Suppressor macrophage treated with lipopolysaccharide for 4 hours (primary cell): Measurements from ENCODE around the gene COG4.
"Not testable (repeated sequence)": the region's sequence is repeated elsewhere in the genome, so short reads cannot be mapped to it uniquely, and the experiment has no call there.

Experiments
- DNase-seq: peaks from one replicate; pipeline ENCODE4 v3.0.0-alpha.2; 2020

The COG4 gene

DNA sequence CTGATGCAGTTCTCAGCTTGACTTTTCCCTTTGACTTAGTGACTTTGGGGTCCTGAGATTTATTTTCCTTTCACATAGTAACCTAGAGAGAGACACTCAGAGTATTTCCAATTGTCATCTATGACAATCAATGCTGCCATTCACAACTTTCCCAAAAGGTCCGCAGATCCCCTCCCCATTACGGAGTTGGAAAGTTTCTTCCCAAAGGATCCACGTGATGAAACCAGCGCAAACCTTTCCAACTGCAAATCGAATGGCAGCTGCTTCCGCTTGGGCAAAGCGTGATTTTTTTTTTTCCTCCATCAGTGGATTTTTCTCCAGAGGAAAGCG is 69.5 kb downstream of the COG4 start:
- no peak for DNase-seq

- no peak for DNase-seq
These were observed 70.0 kb downstream of the COG4 start for GRCh38 chr16:70453117-70453891.

GRCh38 chr16:70451004-70451340 is 72.4 kb downstream of the COG4 start:
- DNase-seq: not testable (repeated sequence)

DNA sequence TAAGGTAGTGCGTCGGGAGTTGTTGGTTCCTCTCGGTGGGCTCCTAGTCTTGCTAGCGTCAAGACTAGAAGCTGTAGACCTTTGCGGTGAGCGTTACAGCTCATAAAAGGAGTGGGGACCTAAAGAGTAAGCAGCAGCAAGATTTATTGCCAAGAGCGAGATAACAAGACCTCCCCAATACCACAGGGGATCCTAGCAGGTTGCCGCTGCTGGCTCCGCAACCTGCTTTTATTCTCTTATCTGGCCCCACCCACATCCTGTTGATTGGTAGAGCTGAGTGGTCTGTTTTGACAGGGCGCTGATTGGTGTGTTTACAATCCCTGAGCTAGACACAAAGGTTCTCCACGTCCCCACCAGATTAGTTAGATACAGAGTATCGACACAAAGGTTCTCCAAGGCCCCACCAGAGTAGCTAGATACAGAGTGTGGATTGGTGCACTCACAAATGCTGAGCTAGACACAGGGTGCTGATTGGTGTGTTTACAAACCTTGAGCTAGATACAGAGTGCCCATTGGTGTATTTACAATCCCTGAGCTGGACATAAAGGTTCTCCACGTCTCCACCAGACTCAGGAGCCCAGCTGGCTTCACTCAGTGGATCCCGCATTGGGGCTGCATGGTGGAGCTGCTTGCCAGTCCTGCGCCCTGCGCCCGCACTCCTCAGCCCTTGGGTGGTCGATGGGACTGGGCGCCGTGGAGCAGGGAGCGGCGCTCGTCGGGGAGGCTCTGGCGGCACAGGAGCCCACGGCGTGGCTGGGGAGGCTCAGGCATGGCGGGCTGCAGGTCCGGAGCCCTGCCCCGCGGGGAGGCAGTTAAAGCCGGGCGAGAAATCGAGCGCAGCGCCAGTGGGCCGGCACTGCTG is 73.0 kb downstream of the COG4 start:
- not testable (repeated sequence) for DNase-seq

- DNase-seq: no peak
These were observed 75.3 kb downstream of the COG4 start for GRCh38 chr16:70448075-70448474.

DNA sequence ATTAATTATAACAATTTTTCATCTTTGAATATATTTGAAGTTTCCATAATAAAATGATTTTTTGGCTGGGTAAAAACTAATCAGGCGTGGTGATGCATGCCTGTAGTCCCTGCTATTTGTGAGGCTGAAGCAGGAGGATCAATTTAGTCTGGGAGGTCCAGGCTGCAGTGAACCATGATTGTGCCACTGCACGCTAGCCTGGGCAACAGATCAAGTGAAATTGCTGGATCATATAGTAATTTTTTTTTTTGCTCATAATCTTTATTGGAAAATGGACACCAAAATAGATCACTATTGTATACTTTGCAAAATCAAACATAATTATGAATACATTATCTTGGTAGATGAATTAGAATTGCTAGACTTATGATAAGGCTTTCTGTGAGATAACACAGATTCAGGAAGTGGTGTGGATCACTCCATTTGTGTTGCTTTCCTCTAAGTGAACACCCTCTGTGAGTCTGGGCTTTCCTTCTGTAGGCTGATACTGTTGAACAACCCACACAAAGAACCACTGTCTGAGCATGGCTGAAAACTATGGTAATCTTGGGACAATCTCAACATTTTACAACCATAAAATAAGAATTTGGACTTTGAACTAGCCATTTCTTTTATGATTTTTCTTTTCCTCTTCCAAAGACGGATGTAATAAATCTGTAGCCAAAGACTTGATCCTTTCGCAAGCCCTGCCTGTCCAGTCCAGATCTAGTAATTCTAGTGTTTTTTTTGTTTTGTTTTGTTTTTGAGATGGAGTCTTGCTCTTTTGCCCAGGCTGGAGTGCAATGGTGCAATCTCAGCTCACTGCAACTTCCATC is 78.9 kb downstream of the COG4 start:
- no peak for DNase-seq

- DNase-seq: no peak
These were observed 81.0 kb downstream of the COG4 start for GRCh38 chr16:70442344-70442743.

DNA sequence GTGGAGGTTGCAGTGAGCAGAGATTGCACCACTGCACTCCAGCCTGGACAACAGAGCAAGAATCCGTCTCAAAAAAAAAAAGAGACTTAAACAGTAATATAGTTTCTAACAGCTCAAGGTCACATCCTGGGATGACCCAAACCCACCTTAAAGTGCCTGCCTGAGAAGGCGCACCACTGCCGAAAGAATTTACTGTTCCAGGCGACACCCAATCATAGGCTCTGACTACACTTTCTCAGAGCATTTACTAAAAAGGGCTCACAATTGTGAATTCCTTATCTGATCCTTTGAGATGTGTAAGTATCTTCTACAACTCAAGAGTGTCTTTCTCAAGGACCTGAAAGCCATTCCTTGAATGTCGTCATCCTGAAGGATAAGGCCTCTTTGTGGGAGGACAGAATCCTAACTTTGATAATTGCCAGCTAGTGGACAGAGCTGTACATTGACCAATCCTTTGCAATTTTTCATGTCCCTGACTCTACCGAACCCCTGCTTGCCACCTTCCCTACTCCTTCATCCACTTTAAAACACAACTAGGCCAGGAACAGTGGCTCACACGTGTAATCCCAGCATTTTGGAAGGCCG is 81.9 kb downstream of the COG4 start:
- DNase-seq: no peak

GRCh38 chr16:70440009-70440692 is 83.2 kb downstream of the COG4 start:
- no peak for DNase-seq

DNA sequence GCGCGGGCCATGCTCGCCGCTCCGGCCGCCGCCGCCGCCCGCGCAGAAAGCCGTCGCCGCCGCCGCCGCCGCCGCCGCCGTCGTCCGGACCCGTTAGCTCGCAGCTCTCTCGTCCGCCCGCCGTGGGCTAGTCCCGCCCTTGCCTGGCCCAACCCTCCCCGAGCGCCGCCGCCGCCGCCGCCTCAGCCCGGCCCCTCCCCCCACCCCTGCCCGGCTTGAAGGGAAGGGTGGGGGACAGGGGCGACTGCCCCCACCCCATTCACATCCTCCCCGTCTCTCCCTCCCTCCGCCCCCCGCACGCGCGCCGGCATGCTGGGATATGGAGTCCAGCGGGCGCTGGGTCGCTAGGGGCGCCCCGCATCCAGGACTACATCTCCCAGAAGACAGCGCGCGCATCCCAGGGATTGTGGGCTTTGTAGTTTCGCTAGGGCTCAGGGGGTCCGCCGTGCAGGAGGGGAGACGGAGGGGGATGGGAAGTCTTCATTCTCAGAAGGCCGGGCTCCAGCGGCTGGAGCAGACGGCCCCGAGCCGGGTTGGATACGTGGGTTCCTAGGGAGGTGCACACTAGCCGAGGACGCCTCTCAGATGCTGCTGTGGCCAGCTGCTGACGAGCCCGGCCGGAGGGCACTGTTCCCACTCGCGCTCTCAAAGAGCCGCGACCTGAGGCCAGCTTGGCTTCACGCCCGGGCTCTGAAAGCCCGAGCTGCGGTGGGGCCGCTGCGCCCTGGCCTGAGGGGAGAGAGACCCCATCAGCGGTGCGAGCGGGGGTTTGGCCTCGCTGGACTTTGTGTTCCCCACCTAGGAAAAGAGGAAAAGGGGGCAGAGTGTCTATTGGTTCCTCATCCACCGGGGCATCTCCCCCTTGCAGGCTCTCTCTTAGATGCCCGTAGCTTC is 84.1 kb downstream of the COG4 start, which contains the start of gene ST3GAL2:
Gene ST3GAL2, minus strand, starts transcription at position 132 of the 894 bp plus-strand sequence. CDS start 40,570 bp downstream, outside the sequence.
- peak; percentile 94 for DNase-seq

DNA sequence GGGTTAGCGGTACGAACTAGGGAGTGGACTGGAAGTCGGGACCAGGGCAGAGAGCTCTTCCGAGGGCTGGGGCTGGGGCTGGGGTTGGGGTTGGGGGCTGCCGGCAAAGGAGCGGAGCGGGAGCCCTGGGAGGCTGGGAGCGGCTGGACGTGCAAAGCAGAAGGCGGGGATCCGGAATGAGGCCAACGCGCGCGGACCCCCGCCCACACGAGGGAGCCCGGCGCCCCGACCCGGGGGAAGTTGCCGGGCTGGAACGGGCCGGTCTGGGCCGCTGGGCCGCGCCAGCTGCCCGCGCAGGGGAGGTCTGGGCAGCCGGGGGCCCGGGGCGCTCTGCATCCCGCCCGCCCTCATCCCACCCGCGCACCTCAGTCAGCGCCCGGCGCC is 84.8 kb downstream of the COG4 start:
- no peak for DNase-seq

GRCh38 chr16:70437582-70438557 is 85.5 kb downstream of the COG4 start:
- peak; percentile 73 for DNase-seq

DNA sequence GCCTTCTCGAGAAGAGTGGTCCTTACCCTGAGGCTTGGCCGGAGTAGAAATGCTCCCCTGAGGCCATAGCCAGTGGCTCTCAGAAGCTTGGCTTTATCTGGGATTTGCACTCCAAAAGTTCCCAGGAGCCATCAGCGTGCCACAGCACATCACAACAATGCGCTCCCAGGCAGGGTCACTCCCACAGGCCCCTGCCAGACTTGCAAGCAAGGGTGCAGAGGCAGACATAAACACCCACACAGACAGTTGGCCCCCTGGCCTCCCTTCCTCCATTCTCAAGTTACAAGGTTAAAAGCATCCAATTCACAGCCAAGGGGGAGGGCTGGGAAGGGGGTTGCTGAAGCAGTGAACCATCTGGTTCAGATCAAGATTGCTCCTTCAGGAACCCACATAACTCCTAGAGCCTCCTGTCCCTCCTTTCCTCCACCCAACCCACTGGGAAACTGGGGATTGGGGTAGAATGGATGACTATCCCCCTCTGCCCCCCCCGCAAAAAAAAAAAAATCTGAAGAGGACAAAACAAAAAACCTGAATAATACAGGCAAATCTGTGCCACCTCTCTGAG is 86.3 kb downstream of the COG4 start:
- DNase-seq: no peak

GRCh38 chr16:70434484-70435260 is 88.7 kb downstream of the COG4 start:
- no peak for DNase-seq

- peak; percentile 64 for DNase-seq
These were observed 89.8 kb downstream of the COG4 start for GRCh38 chr16:70433458-70434103.

DNA sequence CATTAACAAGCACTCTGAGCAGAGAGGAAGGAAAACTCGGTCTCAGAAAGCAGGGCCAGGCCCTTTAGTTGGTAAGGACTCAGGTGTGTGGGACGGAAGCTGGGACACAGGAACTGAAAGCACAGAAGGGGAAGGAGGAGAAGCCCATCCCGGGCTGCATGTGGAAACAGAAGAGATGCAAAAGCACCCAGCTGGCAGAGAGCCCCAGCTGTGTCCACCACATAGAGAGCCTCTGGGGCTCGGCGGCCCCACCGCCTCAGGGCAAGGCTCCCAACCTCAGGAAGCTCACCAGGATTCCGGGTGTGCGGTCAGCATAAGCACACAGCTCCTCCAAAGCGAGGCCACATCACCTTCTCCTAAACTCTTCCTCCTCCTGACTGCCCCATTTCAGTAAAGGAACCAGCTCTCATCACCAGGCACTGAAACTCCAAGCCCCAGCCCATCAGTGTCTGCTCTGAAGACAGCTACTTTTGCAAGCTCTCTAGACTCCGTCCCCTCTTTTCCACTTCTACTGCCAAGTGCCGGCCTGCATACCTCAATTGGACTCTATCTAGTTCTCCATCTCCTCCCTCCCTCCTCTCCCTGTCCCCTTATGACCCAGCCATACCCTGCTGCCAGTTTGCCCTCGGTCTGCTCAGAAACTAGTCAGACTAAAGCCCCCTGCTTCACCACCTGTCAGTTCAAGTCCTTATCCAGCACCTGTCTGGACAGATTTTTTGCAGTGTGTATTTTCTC is 90.5 kb downstream of the COG4 start:
- DNase-seq: peak; percentile 70

- DNase-seq: peak; percentile 54
These were observed 91.0 kb downstream of the COG4 start for GRCh38 chr16:70432356-70432722.
